ENCODE results near the gene DOCK3.
"Not testable (repeated sequence)": the region's sequence is repeated elsewhere in the genome, so short reads cannot be mapped to it uniquely, and the experiment has no call there.

The DOCK3 gene

GRCh38 chr3:50885070-50885850, 210.5 kb downstream of the DOCK3 start:
- DNase-seq (ENCODE audit: low spot score) = no peak

DNA sequence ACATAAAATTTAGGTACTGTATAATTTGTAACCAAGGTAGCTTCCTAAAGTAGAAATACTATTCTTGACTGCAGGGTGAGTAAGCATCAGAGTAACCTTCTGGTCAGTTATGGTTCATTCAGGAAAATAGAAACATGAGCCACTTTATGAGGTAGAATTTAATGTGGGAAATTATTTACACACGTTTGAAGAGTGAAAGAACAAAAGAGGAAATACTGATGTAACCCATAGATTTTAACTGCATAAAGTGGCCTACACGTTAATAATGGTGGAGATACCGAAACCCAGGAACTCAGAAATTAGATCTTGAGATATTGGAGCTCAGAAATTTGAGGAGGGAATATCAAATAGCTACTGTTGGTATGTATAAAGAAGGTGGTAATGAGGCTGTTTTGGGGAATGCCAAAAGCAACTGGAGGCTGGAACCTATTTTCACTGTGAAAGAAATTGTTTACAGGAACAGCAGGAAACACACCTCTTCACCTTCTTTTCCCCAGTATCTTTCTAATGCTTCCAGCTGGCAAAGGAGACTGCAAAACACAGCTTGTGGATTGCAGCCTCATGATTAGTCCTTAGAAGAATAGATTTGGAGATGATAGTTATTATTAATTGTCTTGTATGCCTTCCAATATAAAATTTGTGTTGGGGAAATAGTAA, 216.1 kb downstream of the DOCK3 start:
- no peak for DNase-seq (ENCODE audit: low spot score)

DNA sequence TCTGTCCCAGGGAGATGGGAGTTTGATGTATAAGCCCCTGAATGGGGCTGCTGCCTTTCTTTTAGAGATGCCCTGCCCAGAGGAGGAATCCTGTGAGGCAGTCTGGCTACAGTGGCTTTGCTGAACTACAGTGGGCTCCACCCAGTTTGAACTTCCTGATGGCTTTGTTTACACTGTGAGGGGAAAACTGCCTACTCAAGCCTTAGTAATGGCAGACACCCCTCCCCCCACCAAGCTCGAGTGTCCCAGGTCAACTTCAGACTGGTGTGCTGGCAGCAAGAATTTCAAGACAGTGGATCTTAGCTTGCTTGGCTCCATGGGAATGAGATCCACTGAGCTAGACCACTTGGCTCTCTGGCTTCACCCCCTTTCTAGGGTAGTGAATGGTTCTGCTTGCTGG, 226.4 kb downstream of the DOCK3 start:
- DNase-seq (ENCODE audit: low spot score) = not testable (repeated sequence)

- DNase-seq (ENCODE audit: low spot score) = no peak
Measured at GRCh38 chr3:50912746-50913145, 238.0 kb downstream of the DOCK3 start.

DNA sequence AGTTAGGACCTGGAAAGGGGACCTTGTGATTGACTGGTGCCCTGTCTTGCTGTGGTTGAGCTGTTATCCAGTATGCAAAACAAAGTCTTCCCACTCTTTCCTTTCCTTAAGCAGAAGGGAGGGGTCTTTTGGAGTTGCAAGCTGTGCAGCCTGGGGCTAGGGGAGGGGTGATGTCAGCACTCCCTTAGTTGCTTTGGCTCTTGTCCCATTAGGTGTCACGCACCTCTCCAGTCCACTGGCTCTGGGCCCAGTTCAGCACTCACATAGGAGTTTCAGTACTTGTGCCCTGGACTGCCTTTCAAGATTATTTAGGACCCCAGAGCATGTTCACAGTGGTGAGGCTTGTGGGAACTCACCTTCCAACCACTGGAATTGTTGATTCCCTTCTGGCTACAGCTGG, 238.5 kb downstream of the DOCK3 start:
- DNase-seq (ENCODE audit: low spot score) = no peak

DNA sequence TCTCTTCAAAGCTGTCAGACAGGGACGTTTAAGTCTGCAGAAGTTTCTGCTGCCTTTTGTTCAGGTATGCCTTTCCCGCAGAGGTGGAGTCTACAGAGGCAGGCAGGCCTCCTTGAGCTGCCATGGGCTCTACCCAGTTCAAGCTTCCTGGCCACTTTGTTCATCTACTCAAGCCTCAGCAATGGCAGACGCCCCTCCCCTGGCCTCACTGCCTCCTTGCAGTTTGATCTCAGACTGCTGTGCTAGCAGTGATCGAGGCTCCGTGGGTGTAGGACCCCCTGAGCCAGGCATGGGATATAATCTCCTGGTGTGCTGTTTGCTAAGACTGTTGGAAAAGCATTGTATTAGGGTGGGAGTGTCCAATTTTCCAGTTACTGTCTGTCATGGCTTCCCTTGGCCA, 247.3 kb downstream of the DOCK3 start:
- DNase-seq (ENCODE audit: low spot score) = not testable (repeated sequence)

DNA sequence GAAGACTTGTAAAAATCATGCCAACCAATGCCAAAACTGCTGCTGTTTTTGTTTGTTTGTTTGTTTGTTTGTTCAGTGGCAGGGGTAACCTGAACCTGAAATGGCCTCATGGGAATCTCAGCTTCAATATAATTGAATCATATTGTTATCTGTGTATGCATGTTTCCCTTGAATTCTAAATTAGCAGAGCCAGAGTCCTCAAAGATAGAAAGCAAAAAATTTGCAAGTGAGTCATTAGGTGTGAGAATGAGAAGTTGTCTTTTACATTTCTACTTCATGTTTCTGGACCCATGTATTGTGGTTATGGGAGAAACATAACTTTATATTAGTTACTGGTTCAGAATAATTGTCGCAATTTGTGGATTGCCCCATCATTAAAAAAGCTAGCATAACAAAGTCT, 249.2 kb downstream of the DOCK3 start:
- DNase-seq (ENCODE audit: low spot score) = no peak

DNA sequence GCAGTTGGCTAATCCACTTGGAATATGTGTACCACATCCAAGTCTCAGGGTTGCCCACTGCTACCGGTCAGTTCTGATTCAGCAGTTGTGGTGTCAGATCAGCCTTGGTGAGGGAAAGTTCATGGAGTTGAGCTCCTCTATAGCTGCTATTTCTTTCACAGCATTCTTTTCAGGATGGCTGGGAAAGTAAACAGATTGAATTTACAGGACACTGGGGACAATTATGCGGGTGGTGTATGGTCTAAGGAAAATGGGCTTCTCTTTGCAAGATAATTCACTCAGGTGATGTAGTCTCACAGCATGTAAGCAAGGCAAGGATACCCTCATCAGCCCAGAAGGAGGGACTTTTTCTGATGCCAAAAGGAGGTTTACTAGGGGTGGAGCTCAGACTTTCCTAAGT, 249.9 kb downstream of the DOCK3 start:
- DNase-seq (ENCODE audit: low spot score) = no peak

- no peak for DNase-seq (ENCODE audit: low spot score)
Measured at GRCh38 chr3:50926868-50927267, 252.1 kb downstream of the DOCK3 start.

DNA sequence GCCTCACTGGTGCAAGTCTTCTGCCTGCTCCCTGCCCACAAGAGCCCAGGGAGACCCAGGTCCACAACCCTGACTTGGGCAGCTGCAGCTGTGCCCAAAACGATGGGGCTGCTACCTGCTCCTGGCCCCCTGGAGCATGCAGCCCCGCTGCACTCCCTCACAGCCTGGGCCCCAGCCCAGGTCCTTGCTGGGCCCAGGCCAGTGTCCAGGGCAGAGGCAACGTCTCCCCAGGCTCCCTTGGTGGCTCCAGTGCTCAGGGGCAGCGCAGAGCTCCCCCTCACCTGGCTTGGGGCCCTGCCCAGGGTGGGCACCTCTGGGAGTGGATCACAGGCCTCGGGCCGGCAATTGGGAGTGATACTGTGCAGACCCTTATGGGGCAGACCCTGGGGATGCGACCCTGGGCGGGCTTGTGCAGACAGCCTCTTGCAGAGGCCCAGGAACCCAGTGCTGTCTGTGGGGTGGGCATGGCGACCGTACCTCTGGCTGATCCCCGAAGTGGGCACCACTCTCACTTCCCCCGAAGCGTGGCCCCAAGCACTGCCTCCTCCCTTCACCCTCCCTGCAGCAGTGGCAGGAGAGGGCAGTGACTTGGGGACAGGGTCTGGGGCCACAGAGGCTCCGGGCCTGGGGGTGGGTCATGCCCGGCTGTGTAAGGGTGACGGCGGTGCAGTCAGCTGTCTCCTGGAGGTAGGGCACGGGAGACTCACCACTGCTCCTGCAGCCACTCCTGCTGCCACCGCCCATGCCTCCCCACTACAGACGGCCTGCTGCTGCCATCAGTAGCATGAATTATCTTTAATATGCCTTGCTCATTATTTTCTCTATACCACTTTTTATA, 255.9 kb downstream of the DOCK3 start:
- DNase-seq (ENCODE audit: low spot score) = no peak

DNA sequence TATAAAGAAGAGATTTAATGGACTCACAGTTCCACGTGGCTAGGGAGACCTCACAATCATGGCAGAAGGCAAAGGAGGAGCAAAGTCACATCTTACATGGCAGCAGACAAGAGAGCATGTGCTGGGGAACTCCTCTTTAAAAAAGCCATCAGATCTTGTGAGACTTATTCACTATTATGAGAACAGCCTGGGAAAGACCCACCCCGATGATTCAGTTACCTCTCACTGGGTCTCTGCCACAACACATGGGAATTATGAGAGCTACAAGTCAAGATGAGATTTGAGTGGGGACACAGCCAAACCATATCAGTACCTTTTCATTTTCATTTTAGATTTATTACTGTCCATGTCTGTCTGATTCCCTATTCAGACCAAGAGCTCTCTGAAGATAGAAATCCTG, 258.2 kb downstream of the DOCK3 start:
- not testable (repeated sequence) for DNase-seq (ENCODE audit: low spot score)

DNA sequence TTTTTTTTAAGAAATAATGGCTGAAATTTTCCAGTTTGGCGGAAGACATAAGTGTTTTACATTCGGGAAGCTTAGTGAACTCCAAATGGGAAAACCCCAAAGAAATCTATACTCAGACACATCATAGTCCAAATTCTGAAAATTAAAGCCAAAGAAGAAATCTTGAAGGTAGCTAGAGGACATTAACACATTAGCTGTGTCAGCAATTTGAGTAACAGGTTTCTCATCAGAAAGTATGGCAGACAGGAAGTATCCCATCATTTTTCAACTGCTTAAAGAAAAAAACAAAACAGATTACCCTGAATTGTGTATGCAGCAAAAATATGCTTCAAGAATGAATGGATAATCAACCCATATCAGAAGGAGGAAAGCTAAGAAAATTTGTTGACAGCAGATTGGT, 261.7 kb downstream of the DOCK3 start:
- no peak for DNase-seq (ENCODE audit: low spot score)

GRCh38 chr3:50947419-50947818, 272.7 kb downstream of the DOCK3 start:
- no peak for DNase-seq (ENCODE audit: low spot score)

DNA sequence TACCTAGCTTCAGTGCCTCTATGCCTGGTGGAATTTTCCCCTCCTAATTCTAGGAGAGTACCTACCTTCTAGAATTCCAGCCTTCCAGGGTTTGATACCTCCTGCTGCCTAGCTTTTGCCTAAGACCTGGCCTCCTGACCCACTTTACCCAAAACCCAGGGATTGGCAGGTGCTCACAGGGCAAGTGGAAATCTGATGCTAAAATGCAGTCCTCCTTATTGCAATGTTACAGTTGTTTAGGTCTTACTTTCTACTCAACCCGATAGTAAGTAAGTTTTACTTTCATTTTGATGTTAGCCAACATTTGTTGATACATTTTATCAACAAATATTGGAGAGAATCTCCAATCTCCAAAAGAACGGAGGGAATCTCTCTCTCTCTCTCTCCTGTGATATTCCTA, 275.9 kb downstream of the DOCK3 start:
- DNase-seq (ENCODE audit: low spot score) = no peak

GRCh38 chr3:50953825-50954414, 279.2 kb downstream of the DOCK3 start:
- no peak for DNase-seq (ENCODE audit: low spot score)

DNA sequence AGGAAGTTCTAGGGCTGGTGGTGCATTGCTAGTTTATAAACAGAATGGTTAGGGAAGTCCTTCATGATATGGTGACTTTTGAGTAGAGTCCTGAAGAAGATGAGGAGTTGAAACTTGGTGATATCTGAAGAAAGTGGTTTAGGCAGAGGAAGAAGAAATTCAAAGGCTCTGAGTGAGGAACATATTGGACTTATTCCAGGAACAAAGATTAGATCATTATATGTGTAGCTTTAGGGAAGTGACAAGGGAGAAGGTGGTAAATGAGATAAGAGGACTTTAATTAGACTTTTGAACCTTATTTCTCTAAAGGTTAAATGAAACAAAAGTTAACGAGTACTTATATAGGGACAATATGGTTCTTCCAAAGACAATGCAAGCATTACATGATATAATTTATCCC, 286.7 kb downstream of the DOCK3 start:
- DNase-seq (ENCODE audit: low spot score) = no peak

- DNase-seq (ENCODE audit: low spot score) = peak; percentile 44
Measured at GRCh38 chr3:50971487-50971924, 296.8 kb downstream of the DOCK3 start.

GRCh38 chr3:50972029-50972428, 297.3 kb downstream of the DOCK3 start:
- DNase-seq (ENCODE audit: low spot score) = no peak

GRCh38 chr3:50978586-50978985, 303.9 kb downstream of the DOCK3 start:
- DNase-seq (ENCODE audit: low spot score) = not testable (repeated sequence)

- DNase-seq (ENCODE audit: low spot score) = no peak
Measured at GRCh38 chr3:50978991-50979667, 304.4 kb downstream of the DOCK3 start.

GRCh38 chr3:50982540-50983325, 308.0 kb downstream of the DOCK3 start:
- DNase-seq (ENCODE audit: low spot score) = no peak
